Activated CD8-positive, alpha-beta T cell treated with anti-CD3 and anti-CD28 coated beads for 36 hours (primary cell): ENCODE data around the gene MYO1H. TPM values are rescaled to one million over a fixed set of nuclear protein-coding genes. Genes with fewer than 3 reads are reported as not detected.
A peak's percentile ranks its signal among the peaks of the same experiment; 100 is the strongest.

ENCODE experiments used
- ATAC-seq: fragments of 200-7000 bp; cut with Tn5 transposase; one replicate; pipeline ENCODE4 v1.10.0; 2021; ENCODE audit warnings: mild to moderate bottlenecking, moderate library complexity
- CTCF ChIA-PET: fragments of 350-600 bp; sonication (Branson Sonifier 250); formaldehyde crosslinking; loops from one replicate; lab custom pipeline; 2021; ENCODE audit warnings: antibody characterized with exemption; lab: Charles Lee
- POLR2A ChIA-PET: fragments of 350-600 bp; sonication (Branson Sonifier 250); formaldehyde crosslinking; loops from one replicate; lab custom pipeline; 2021; ENCODE audit warnings: antibody characterized with exemption; lab: Charles Lee
- DNase-seq: peaks from one replicate; pipeline ENCODE4 v3.0.0-alpha.2; 2020
- H3K27ac Mint-ChIP-seq: one replicate; pipeline ENCODE4 v1.8.0; 2021; ENCODE audit warnings: mild to moderate bottlenecking, mixed read lengths
- H3K27me3 Mint-ChIP-seq: one replicate; pipeline ENCODE4 v1.8.0; 2021; ENCODE audit warnings: mixed read lengths
- H3K36me3 Mint-ChIP-seq: one replicate; pipeline ENCODE4 v1.8.0; 2021; ENCODE audit warnings: low read depth, mixed read lengths
- H3K4me1 Mint-ChIP-seq: one replicate; pipeline ENCODE4 v1.8.0; 2021; ENCODE audit warnings: low read depth, mixed read lengths
- H3K4me3 Mint-ChIP-seq: one replicate; pipeline ENCODE4 v1.8.0; 2021; ENCODE audit warnings: mild to moderate bottlenecking, moderate library complexity, mixed read lengths
- H3K9me3 Mint-ChIP-seq: one replicate; pipeline ENCODE4 v1.8.0; 2021; ENCODE audit warnings: mixed read lengths
- intact Hi-C: fragments of 100-400 bp; cut with micrococcal nuclease; formaldehyde crosslinking; loops from one replicate; pipeline ENCODE4 v1.10.0; 2022
- total RNA-seq, 2 experiments: library from RNA; stranded (reverse); gene quantifications; one replicate each; pipeline ENCODE4 v1.2.3, GENCODE V29; 2021
- TF ChIP-seq, protein P1 (sequence below): fragments of 200-600 bp; IDR thresholded peaks from one replicate; pipeline ENCODE4 v1.8.0; 2022; ENCODE audit warnings: antibody characterized with exemption, mild to moderate bottlenecking

Gene MYO1H
- total RNA-seq, 2 experiments from 2014 or later: not detected

DNA sequence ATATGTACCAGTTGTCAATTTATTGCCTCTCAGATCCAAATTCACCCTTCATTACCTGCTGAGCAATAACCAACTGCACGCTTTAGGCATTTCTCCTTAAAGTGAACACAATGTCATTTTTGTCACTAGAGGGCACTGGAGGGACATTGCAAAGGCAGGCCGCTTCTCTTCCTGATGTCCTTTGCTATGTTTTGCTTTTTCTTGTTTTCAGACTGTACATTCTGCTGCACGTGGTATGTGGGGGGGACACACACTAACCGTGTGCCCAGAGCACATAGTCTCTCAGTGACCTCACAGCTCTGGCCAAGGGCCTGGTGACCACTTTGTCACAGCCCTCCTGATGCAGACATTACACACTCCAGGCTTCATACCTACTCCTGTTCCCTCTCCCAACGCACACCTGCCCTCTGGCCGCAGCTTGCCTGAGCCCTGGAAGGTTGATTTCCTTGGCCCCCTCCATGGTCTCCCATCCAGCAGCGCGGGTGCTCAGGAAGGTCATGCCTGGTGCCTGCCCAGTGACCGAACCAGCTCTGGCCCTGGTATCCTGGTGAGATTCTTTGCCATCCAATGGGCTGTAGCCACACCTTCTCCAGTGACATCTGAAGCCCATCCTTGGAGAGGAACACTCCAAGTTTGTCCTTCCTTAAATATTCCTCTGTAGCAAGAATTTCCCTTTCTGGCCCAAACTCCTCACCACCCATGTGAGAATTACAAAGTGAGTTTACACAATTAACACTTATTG lies 39.9 kb downstream of the MYO1H start:
- H3K4me1 Mint-ChIP-seq: no peaks in the 10 kb centered on the region
- H3K27ac Mint-ChIP-seq: no peak overlapping the region
- H3K9me3 Mint-ChIP-seq: peaks cover 4% of the 10 kb centered on the region
- POLR2A ChIA-PET: interaction anchor here (0.6 kb wide), 1 partner anchor 391 kb away, joined by 3 read pairs; no protein-coding TSS in a partner anchor
- DNase-seq (no peak), ATAC-seq (no peak)
- H3K27me3 Mint-ChIP-seq: peaks cover 25% of the 10 kb centered on the region
- CTCF ChIA-PET: interaction anchor here (0.8 to 2.0 kb wide), 12 partner anchors 8 to 276 kb away, joined by 3 to 7 read pairs (median 3); partner anchors contain the start of gene MYO1H
- intact Hi-C loops: loop anchor here (2.0 to 5.0 kb wide), 3 partner anchors 41 to 270 kb away; partner anchors contain the start of genes ACACB and MYO1H
- TF ChIP-seq, protein P1, sequence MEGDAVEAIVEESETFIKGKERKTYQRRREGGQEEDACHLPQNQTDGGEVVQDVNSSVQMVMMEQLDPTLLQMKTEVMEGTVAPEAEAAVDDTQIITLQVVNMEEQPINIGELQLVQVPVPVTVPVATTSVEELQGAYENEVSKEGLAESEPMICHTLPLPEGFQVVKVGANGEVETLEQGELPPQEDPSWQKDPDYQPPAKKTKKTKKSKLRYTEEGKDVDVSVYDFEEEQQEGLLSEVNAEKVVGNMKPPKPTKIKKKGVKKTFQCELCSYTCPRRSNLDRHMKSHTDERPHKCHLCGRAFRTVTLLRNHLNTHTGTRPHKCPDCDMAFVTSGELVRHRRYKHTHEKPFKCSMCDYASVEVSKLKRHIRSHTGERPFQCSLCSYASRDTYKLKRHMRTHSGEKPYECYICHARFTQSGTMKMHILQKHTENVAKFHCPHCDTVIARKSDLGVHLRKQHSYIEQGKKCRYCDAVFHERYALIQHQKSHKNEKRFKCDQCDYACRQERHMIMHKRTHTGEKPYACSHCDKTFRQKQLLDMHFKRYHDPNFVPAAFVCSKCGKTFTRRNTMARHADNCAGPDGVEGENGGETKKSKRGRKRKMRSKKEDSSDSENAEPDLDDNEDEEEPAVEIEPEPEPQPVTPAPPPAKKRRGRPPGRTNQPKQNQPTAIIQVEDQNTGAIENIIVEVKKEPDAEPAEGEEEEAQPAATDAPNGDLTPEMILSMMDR: peak; percentile 52
- H3K36me3 Mint-ChIP-seq: no peaks in the 10 kb centered on the region
- no peak overlapping the region for H3K4me3 Mint-ChIP-seq

DNA sequence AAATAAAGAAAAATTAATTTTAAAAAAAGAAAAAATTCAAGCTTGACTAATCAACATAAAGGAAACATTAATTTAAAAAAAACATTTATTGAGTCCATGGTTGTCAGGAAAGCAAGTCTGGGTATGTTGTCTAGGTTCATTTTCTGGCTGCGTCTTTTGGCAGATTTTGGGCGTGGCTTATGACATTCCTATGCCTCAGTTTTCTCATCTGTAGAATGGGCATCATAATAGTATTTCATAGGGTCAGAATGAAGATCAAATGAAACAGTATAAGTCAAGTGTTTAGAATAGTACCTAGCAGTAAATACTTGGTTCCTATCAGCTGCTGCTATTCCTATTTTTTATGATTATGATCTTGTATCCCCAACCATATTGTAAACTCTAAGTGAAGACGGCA lies 40.5 kb downstream of the MYO1H start:
- POLR2A ChIA-PET: interaction anchor here (0.6 kb wide), 1 partner anchor 391 kb away, joined by 3 read pairs; no protein-coding TSS in a partner anchor
- intact Hi-C loops: loop anchor here (5.0 kb wide), 2 partner anchors 126 to 271 kb away; partner anchors contain the start of gene ACACB

DNA sequence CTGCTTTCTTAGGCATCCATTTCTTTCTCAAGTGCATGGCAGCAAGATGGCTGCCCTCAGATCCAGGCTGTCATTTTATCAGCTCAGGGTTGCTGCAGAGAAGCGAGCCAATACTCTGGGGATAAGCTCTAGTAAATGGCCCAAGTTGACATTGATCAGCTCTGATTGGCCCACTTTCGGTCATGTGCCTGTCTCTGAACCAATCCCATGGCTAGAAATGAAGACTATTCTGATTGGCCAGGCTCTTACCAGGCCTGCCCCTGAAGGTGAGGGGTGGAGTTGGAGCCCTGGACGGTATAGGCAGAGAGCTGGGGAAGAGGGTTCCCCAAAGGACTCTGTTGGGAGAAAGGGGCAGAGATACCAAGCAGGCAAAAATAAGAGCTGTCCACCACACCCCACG lies 41.4 kb downstream of the MYO1H start:
- POLR2A ChIA-PET: interaction anchor here (0.6 kb wide), 1 partner anchor 211 kb away, joined by 3 read pairs; no protein-coding TSS in a partner anchor

More for the DNA sequence above, 40.5 kb downstream of the MYO1H start:
- CTCF ChIA-PET: interaction anchor here (1.0 to 2.0 kb wide), 8 partner anchors 11 to 162 kb away, joined by 3 to 7 read pairs (median 3); no protein-coding TSS in a partner anchor
- H3K4me1 Mint-ChIP-seq: no peaks in the 10 kb centered on the region
- H3K36me3 Mint-ChIP-seq: no peaks in the 10 kb centered on the region
- peaks cover 28% of the 10 kb centered on the region for H3K27me3 Mint-ChIP-seq
- H3K27ac Mint-ChIP-seq: no peak overlapping the region
- DNase-seq: no peak
- TF ChIP-seq, protein P1: no peak
- no peak overlapping the region for H3K4me3 Mint-ChIP-seq
- ATAC-seq: no peak
- peaks cover 4% of the 10 kb centered on the region for H3K9me3 Mint-ChIP-seq

DNA sequence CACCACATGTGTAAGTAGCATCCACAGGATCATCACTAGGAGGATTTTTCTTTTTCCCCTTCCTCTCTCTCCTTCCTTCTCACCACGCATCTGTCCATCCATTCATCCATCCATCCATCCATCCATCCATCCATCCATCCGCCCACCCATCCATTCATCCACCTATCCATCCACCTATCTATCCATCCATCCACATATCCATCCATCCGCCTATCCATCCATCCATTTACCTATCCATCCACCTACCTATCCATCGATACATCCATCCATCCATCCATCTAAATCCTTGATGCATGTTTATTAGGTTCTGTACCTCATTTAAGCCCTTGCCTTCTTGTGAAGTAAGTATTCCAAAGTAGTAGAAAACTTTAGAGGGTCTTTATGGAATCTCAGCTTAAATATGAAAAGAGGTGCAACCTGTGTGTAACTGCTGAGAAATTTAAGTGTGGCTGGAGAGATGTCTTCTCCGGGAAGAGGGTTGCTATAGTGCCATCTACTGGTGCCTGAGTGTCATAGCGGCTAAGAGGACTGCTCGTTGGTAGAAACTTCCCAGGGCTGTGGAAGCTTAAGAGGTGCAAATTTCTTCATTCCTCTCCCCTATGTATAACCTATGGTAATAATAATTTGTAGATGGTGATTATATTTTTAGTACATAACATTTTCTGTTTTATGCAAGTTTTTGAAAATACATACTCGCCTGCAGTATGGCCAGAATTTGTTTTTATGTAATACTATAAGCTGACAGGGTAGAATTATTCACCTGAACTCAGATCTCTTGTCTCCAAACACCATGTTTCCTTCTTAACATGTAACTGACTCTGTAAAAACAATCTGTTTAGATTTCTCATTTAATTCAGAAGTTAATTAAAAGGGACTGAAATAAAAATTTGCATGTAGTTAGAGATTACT lies 46.0 kb downstream of the MYO1H start:
- intact Hi-C loops: loop anchor here (5.0 kb wide), 1 partner anchor 286 kb away; no protein-coding TSS in a partner anchor
- DNase-seq (peak; percentile 51), ATAC-seq (peak; percentile 83)
- TF ChIP-seq, protein P1: peak; percentile 88
- ChIA-PET CTCF (interaction anchor here (0.6 to 4.3 kb wide), 44 partner anchors 8 to 568 kb away, joined by 3 to 30 read pairs (median 4); partner anchors contain the start of genes ACACB, MYO1H, SVOP and USP30), POLR2A (no interaction called here)
- peaks cover 22% of the 10 kb centered on the region for H3K27me3 Mint-ChIP-seq
- H3K4me1 Mint-ChIP-seq: no peaks in the 10 kb centered on the region
- no peaks in the 10 kb centered on the region for H3K9me3 Mint-ChIP-seq
- no peaks in the 10 kb centered on the region for H3K36me3 Mint-ChIP-seq
- H3K27ac Mint-ChIP-seq: no peak overlapping the region
- no peak overlapping the region for H3K4me3 Mint-ChIP-seq

More for the DNA sequence above, 41.4 kb downstream of the MYO1H start:
- CTCF ChIA-PET: interaction anchor here (0.9 to 1.9 kb wide), 11 partner anchors 12 to 278 kb away, joined by 3 to 5 read pairs (median 3); partner anchors contain the start of gene MYO1H
- no peaks in the 10 kb centered on the region for H3K36me3 Mint-ChIP-seq
- ATAC-seq (peak; percentile 55), DNase-seq (peak; percentile 5)
- TF ChIP-seq, protein P1: no peak
- H3K27me3 Mint-ChIP-seq: peaks cover 32% of the 10 kb centered on the region
- no peak overlapping the region for H3K27ac Mint-ChIP-seq
- intact Hi-C loops: loop anchor here (5.0 kb wide), 2 partner anchors 127 to 272 kb away; partner anchors contain the start of gene ACACB
- no peak overlapping the region for H3K4me3 Mint-ChIP-seq
- no peaks in the 10 kb centered on the region for H3K4me1 Mint-ChIP-seq
- peaks cover 4% of the 10 kb centered on the region for H3K9me3 Mint-ChIP-seq
